Retina (tissue), 1 donor: ENCODE results near the gene MED29.

Source experiments
- DNase-seq: peaks from one replicate; pipeline ENCODE4 v3.0.0-alpha.2; 2016

MED29 gene

GRCh38 chr19:39433480-39434079 lies 42.4 kb downstream of the MED29 start:
- DNase-seq: no peak

- DNase-seq: no peak
These were observed 43.2 kb downstream of the MED29 start for GRCh38 chr19:39434123-39435076.

- peak; percentile 97 for DNase-seq
These were observed 44.5 kb downstream of the MED29 start, which contains the start of gene RPS16 for GRCh38 chr19:39435499-39436349. TSS of gene RPS16 (minus strand) at chr19:39435949. CDS start at chr19:39435895, 54 bp downstream.

- DNase-seq: no peak
These were observed 45.2 kb downstream of the MED29 start for GRCh38 chr19:39436350-39436716.

- no peak for DNase-seq
These were observed 47.2 kb downstream of the MED29 start for GRCh38 chr19:39438270-39438934.

- no peak for DNase-seq
These were observed 53.5 kb downstream of the MED29 start for GRCh38 chr19:39444598-39445195.

GRCh38 chr19:39445196-39446111 lies 54.3 kb downstream of the MED29 start, which contains the start of gene SUPT5H:
TSS of gene SUPT5H (plus strand) at chr19:39445582. CDS start at chr19:39445891, 309 bp downstream.
- DNase-seq: peak; percentile 97

GRCh38 chr19:39446365-39447084 lies 55.3 kb downstream of the MED29 start:
- DNase-seq: no peak

- DNase-seq: no peak
These were observed 57.1 kb downstream of the MED29 start for GRCh38 chr19:39448271-39448670.

GRCh38 chr19:39449116-39449797 lies 58.1 kb downstream of the MED29 start:
- no peak for DNase-seq
